Esophagus muscularis mucosa (tissue), 4 donors: ENCODE results near the gene NALCN.

Source experiments
- CTCF ChIP-seq, 3 experiments: fragments of 200-600 bp in 2 of 3; fragments of 450-650 bp in 1 of 3; sonication (generic) in 2 of 3; IDR thresholded peaks; one replicate each; pipeline ENCODE4 v1.5.1; 2017 to 2019; ENCODE audit warnings: antibody characterized with exemption in 3 of 3, mild to moderate bottlenecking in 2 of 3, moderate library complexity in 1 of 3
- EP300 ChIP-seq: sonication (generic); formaldehyde crosslinking; IDR thresholded peaks from one replicate; pipeline ENCODE4 v1.6.1; 2017; ENCODE audit warnings: antibody characterized with exemption
- POLR2A ChIP-seq: fragments of 450-650 bp; IDR thresholded peaks from one replicate; pipeline ENCODE4 v1.6.1; 2017; ENCODE audit warnings: antibody characterized with exemption, moderate library complexity, mild to moderate bottlenecking, low read depth
- POLR2AphosphoS5 ChIP-seq, 2 donors: sonication (generic); formaldehyde crosslinking; IDR thresholded peaks; one replicate each; pipeline ENCODE4 v1.6.1; 2017; ENCODE audit warnings: antibody characterized with exemption in 2 of 2

- TF ChIP-seq CTCF (IDR thresholded peaks at IDR 0.05) (no peak), POLR2A (no peak), POLR2AphosphoS5 (IDR thresholded peaks at IDR 0.05) (no peak), EP300 (no peak)
These were observed 110.3 kb downstream of the NALCN start for GRCh38 chr13:101305981-101306411.
